Esophagus squamous epithelium (tissue), 5 donors: ENCODE data around the gene CEP78. TPM values are rescaled to one million over a fixed set of nuclear protein-coding genes. Genes with fewer than 3 reads are reported as not detected.

Source experiments
- DNase-seq: peaks from one replicate; lab custom pipeline; 2025; lab: John Stamatoyannopoulos, UW
- H3K27ac ChIP-seq, 4 donors: fragments of 200-600 bp; sonication (generic); one replicate each; pipeline ENCODE4 v1.5.1; 2016 to 2019; ENCODE audit warnings: mild to moderate bottlenecking in 1 of 4
- H3K27me3 ChIP-seq, 4 donors: fragments of 200-600 bp; sonication (generic); 1 replicate in 3 of 4; 2 replicates in 1 of 4; pipeline versions ENCODE4 v1.5.1 to v1.6.0; 2017 to 2021; ENCODE audit warnings: antibody characterized with exemption in 1 of 4
- H3K36me3 ChIP-seq, 3 donors: fragments of 200-600 bp; sonication (generic); one replicate each; pipeline ENCODE4 v1.5.1; 2016 to 2019
- H3K4me1 ChIP-seq, 3 donors: fragments of 200-600 bp; sonication (generic); one replicate each; pipeline ENCODE4 v1.5.1; 2017 to 2019
- H3K4me3 ChIP-seq, 4 donors: fragments of 200-600 bp; sonication (generic); 1 replicate in 3 of 4; 2 replicates in 1 of 4; pipeline ENCODE4 v1.5.1; 2016 to 2019; ENCODE audit warnings: mild to moderate bottlenecking in 2 of 4, moderate library complexity in 1 of 4
- H3K9me3 ChIP-seq, 3 donors: fragments of 200-600 bp; sonication (generic); one replicate each; pipeline ENCODE4 v1.5.1; 2016 to 2019
- POLR2A ChIP-seq, 4 donors: fragments of 450-650 bp; IDR thresholded peaks; one replicate each; pipeline ENCODE4 v1.6.1; 2017; ENCODE audit warnings: antibody characterized with exemption in 4 of 4, mild to moderate bottlenecking in 4 of 4, moderate library complexity in 3 of 4
- WGBS, 2 donors: methylation state at CpG; one replicate each; pipeline ENCODE4 v1.1.5; 2018; 5-methylcytosine and 5-hydroxymethylcytosine counted together
- intact Hi-C: fragments of 100-400 bp; cut with DNase I; formaldehyde crosslinking; loops from one replicate; pipeline ENCODE4 v1.15.0; 2022
- total RNA-seq, 4 donors: library from RNA; depleted of rRNA; stranded (reverse); fragments of >200 nt; gene quantifications; one replicate each; pipeline ENCODE4 v1.1.0, GENCODE V29; 2016
- TF ChIP-seq, protein P1 (sequence below), 6 experiments: fragments of 450-650 bp in 4 of 6; fragments of 200-600 bp in 2 of 6; sonication (generic) in 2 of 6; IDR thresholded peaks; one replicate each; pipeline ENCODE4 v1.5.1; 2016 to 2019; ENCODE audit warnings: antibody characterized with exemption in 6 of 6, mild to moderate bottlenecking in 4 of 6, moderate library complexity in 4 of 6
- donor health status: DM: yes; HTN: yes; CAD: no.

The CEP78 gene
- total RNA-seq, 4 donors from 2014 or later, result 8.6 to 14.6 (median 11.2) TPM

GRCh38 chr9:78320030-78320693 is 84.3 kb downstream of the CEP78 start:
- Histone ChIP-seq H3K4me1 (peaks cover 0 to 1% (median 0%) of the 10 kb centered on the region in 3 donors), H3K4me3 (no peak overlapping the region), H3K36me3 (peaks cover 0 to 51% (median 5%) of the 10 kb centered on the region in 3 donors), H3K27me3 (no peaks in the 10 kb centered on the region), H3K27ac (no peak overlapping the region), H3K9me3 (no peaks in the 10 kb centered on the region)
- DNase-seq, result no peak
- intact Hi-C loops, result no loop called here
- TF ChIP-seq POLR2A (IDR thresholded peaks at IDR 0.05), result no peak
- TF ChIP-seq, protein P1, sequence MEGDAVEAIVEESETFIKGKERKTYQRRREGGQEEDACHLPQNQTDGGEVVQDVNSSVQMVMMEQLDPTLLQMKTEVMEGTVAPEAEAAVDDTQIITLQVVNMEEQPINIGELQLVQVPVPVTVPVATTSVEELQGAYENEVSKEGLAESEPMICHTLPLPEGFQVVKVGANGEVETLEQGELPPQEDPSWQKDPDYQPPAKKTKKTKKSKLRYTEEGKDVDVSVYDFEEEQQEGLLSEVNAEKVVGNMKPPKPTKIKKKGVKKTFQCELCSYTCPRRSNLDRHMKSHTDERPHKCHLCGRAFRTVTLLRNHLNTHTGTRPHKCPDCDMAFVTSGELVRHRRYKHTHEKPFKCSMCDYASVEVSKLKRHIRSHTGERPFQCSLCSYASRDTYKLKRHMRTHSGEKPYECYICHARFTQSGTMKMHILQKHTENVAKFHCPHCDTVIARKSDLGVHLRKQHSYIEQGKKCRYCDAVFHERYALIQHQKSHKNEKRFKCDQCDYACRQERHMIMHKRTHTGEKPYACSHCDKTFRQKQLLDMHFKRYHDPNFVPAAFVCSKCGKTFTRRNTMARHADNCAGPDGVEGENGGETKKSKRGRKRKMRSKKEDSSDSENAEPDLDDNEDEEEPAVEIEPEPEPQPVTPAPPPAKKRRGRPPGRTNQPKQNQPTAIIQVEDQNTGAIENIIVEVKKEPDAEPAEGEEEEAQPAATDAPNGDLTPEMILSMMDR (IDR thresholded peaks at IDR 0.05), result no peak
- WGBS, 2 donors, result 86 to 90% methylated on average over 4 of the region's 4 CpGs

GRCh38 chr9:78320875-78321496 is 85.1 kb downstream of the CEP78 start:
- 81 to 98% methylated on average over 4 of the region's 4 CpGs for WGBS, 2 donors

GRCh38 chr9:78321505-78321904 is 85.6 kb downstream of the CEP78 start:
- TF ChIP-seq POLR2A (IDR thresholded peaks at IDR 0.05), result no peak
- TF ChIP-seq, protein P1 (IDR thresholded peaks at IDR 0.05), result no peak
- intact Hi-C loops, result no loop called here
- no peak for DNase-seq

More at GRCh38 chr9:78320875-78321496, 85.1 kb downstream of the CEP78 start:
- intact Hi-C loops, result no loop called here
- no peak overlapping the region for H3K27ac ChIP-seq
- no peaks in the 10 kb centered on the region for H3K27me3 ChIP-seq
- TF ChIP-seq, protein P1 (IDR thresholded peaks at IDR 0.05), result no peak
- TF ChIP-seq POLR2A (IDR thresholded peaks at IDR 0.05), result no peak
- DNase-seq, result no peak
- no peak overlapping the region for H3K4me3 ChIP-seq
- H3K36me3 ChIP-seq, result peaks cover 0 to 45% (median 5%) of the 10 kb centered on the region in 3 donors
- H3K9me3 ChIP-seq, result no peaks in the 10 kb centered on the region
- peaks cover 0 to 5% (median 0%) of the 10 kb centered on the region in 3 donors for H3K4me1 ChIP-seq

GRCh38 chr9:78324068-78324650 is 88.3 kb downstream of the CEP78 start:
- no peaks in the 10 kb centered on the region for H3K27me3 ChIP-seq
- intact Hi-C loops, result no loop called here
- no peaks in the 10 kb centered on the region for H3K9me3 ChIP-seq
- no peak for TF ChIP-seq POLR2A (IDR thresholded peaks at IDR 0.05)
- TF ChIP-seq, protein P1 (IDR thresholded peaks at IDR 0.05), result no peak
- no peak overlapping the region for H3K27ac ChIP-seq
- peaks cover 0 to 5% (median 0%) of the 10 kb centered on the region in 3 donors for H3K4me1 ChIP-seq
- no peak overlapping the region for H3K4me3 ChIP-seq
- no peak for DNase-seq
- peaks cover 0 to 26% (median 1%) of the 10 kb centered on the region in 3 donors for H3K36me3 ChIP-seq
- WGBS, 2 donors, result 85 to 92% methylated on average over 5 to 7 of the region's 10 CpGs

More at GRCh38 chr9:78321505-78321904, 85.6 kb downstream of the CEP78 start:
- Histone ChIP-seq H3K27ac (no peak overlapping the region), H3K9me3 (no peaks in the 10 kb centered on the region), H3K27me3 (no peaks in the 10 kb centered on the region), H3K36me3 (peaks cover 0 to 39% (median 5%) of the 10 kb centered on the region in 3 donors), H3K4me1 (peaks cover 0 to 5% (median 0%) of the 10 kb centered on the region in 3 donors), H3K4me3 (no peak overlapping the region)
- WGBS, 2 donors, result 95% methylated on average over 7 of the region's 7 CpGs

DNA sequence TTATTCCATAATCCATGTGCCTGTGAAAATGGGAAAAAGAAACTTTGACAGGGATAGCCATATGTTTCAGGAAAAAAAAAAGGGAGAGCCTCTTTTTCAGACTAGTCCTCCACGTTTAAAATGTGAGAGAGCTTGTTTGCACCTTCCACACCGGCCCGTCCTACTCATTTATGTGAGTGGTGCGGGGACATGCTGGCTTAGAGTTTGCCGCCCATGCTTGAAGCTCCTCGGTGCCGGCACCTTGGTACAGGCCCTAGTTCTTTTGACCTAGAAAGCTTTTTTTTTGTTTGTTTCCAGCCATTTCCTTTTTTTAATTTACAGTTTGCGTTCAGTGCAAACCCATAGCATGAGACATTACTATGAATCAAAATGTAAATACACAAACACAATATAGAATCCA is 88.8 kb downstream of the CEP78 start:
- no peak overlapping the region for H3K4me3 ChIP-seq
- H3K36me3 ChIP-seq, result peaks cover 0 to 24% (median 0%) of the 10 kb centered on the region in 3 donors
- H3K9me3 ChIP-seq, result no peaks in the 10 kb centered on the region
- 91 to 93% methylated on average over 8 of the region's 8 CpGs for WGBS, 2 donors
- peaks cover 0 to 5% (median 0%) of the 10 kb centered on the region in 3 donors for H3K4me1 ChIP-seq
- TF ChIP-seq, protein P1 (IDR thresholded peaks at IDR 0.05), result no peak
- TF ChIP-seq POLR2A (IDR thresholded peaks at IDR 0.05), result no peak
- no peak for DNase-seq
- intact Hi-C loops, result no loop called here
- no peaks in the 10 kb centered on the region for H3K27me3 ChIP-seq
- H3K27ac ChIP-seq, result no peak overlapping the region
